HCT116 (cell line): ENCODE data around the gene ATP5F1E. TPM values are rescaled to one million over a fixed set of nuclear protein-coding genes. Genes with fewer than 3 reads are reported as not detected.

Experiments
- ATAC-seq: fragments of 200-7000 bp; cut with Tn5 transposase; 2 replicates; pipeline ENCODE4 v1.9.1; 2020; ENCODE audit warnings: mild to moderate bottlenecking, moderate library complexity
- BruUV-seq: library from RNA; stranded (reverse); fragments of 400-500 nt; replicated peaks from 2 replicates; lab custom pipeline; 2021; lab: Mats Ljungman, UMichigan
- CTCF ChIA-PET: fragments of 300-600 bp; sonication (Branson Sonifier 250); formaldehyde crosslinking; loops from one replicate; lab custom pipeline; 2021; ENCODE audit warnings: antibody characterized with exemption; lab: Charles Lee
- POLR2A ChIA-PET: fragments of 300-600, 350-600 bp; sonication (Branson Sonifier 250); formaldehyde crosslinking; loops from one replicate; lab custom pipeline; 2021; ENCODE audit warnings: antibody characterized with exemption; lab: Charles Lee
- RAD21 ChIA-PET, 2 experiments: fragments of 300-600 bp; sonication (Branson Sonifier 250); formaldehyde crosslinking; loops; one replicate each; lab custom pipeline; 2023; ENCODE audit warnings: low total read pairs in 2 of 2; ENCODE audit not compliant: uncharacterized antibody in 2 of 2, unreplicated experiment in 2 of 2, low non-redundant PET in 1 of 2; lab: Charles Lee
- DNase-seq: peaks from one replicate; pipeline ENCODE4 v3.0.0-alpha.2; 2010; ENCODE audit warnings: low read depth, low spot score
- H2AFZ ChIP-seq: fragments of 200-600 bp; shearing (Covaris generic), sonication (generic); 2 replicates; pipeline ENCODE4 v1.6.1; 2017; ENCODE audit warnings: low read depth, mixed run types, mixed read lengths, antibody characterized with exemption, low read length; ENCODE audit not compliant: poor library complexity, severe bottlenecking
- H3K27ac ChIP-seq: 2 replicates; pipeline ENCODE4 v1.5.1; 2012; ENCODE audit warnings: low read depth, low read length
- H3K27me3 ChIP-seq: fragments of 200-600 bp; sonication (generic); 2 replicates; pipeline ENCODE4 v1.6.1; 2016; ENCODE audit warnings: mixed run types, low read length, mixed read lengths; ENCODE audit not compliant: insufficient read depth
- H3K36me3 ChIP-seq, 2 experiments: fragments of 200-500 bp in 1 of 2; fragments of 200-600 bp in 1 of 2; sonication (Bioruptor generic) in 1 of 2; sonication (generic) in 1 of 2; 2 replicates each; pipeline versions ENCODE4 v1.5.1 to v1.6.1; 2014 to 2016; ENCODE audit warnings: low read length in 2 of 2, inconsistent platforms in 1 of 2, mixed read lengths in 1 of 2, mixed run types in 1 of 2; ENCODE audit not compliant: insufficient read depth in 2 of 2, control insufficient read depth in 1 of 2
- H3K4me1 ChIP-seq, 2 experiments: fragments of 200-600 bp in 1 of 2; sonication (generic) in 1 of 2; 2 replicates each; pipeline versions ENCODE4 v1.5.1 to v1.6.1; 2012 to 2017; ENCODE audit warnings: low read length in 2 of 2, inconsistent platforms in 1 of 2, mild to moderate bottlenecking in 1 of 2, mixed read lengths in 1 of 2, mixed run types in 1 of 2, moderate library complexity in 1 of 2; ENCODE audit not compliant: insufficient read depth in 2 of 2, control insufficient read depth in 1 of 2
- H3K4me2 ChIP-seq: fragments of 200-600 bp; sonication (generic); 2 replicates; pipeline ENCODE4 v1.6.1; 2017; ENCODE audit warnings: mixed run types, low read length, mixed read lengths
- H3K4me3 ChIP-seq, 2 experiments: fragments of 200-600 bp in 1 of 2; sonication (generic) in 1 of 2; replicated peaks in 1 of 2; 2 replicates each; pipeline ENCODE4 v1.5.1; 2011 to 2016; ENCODE audit warnings: low read length in 2 of 2, control low read depth in 1 of 2, low read depth in 1 of 2, mild to moderate bottlenecking in 1 of 2, mixed read lengths in 1 of 2, mixed run types in 1 of 2
- H3K79me2 ChIP-seq: fragments of 200-600 bp; sonication (generic); 2 replicates; pipeline ENCODE4 v1.6.1; 2017; ENCODE audit warnings: mild to moderate bottlenecking, mixed run types, low read length, moderate library complexity, mixed read lengths; ENCODE audit not compliant: insufficient read depth
- H3K9ac ChIP-seq: fragments of 200-600 bp; sonication (generic); 2 replicates; pipeline ENCODE4 v1.6.1; 2016; ENCODE audit warnings: low read length, mixed read lengths
- H3K9me2 ChIP-seq: fragments of 200-600 bp; sonication (generic), shearing (Covaris generic); 2 replicates; pipeline ENCODE4 v1.6.1; 2017; ENCODE audit warnings: mixed run types, mild to moderate bottlenecking, moderate library complexity; ENCODE audit not compliant: insufficient read depth
- H3K9me3 ChIP-seq, 2 experiments: fragments of 200-500 bp in 1 of 2; fragments of 200-600 bp in 1 of 2; sonication (Bioruptor generic) in 1 of 2; sonication (generic) in 1 of 2; 2 replicates each; pipeline ENCODE4 v1.6.1; 2014 to 2017; ENCODE audit warnings: low read length in 2 of 2, mixed read lengths in 2 of 2, inconsistent platforms in 1 of 2, low read depth in 1 of 2, mild to moderate bottlenecking in 1 of 2, mixed run types in 1 of 2, moderate library complexity in 1 of 2; ENCODE audit not compliant: control insufficient read depth in 1 of 2, insufficient read depth in 1 of 2
- H4K20me1 ChIP-seq: fragments of 200-600 bp; sonication (generic), shearing (Covaris generic); 2 replicates; pipeline ENCODE4 v1.6.1; 2017; ENCODE audit warnings: mixed run types, mild to moderate bottlenecking, moderate library complexity; ENCODE audit not compliant: insufficient read depth
- CBX3 ChIP-seq: IDR thresholded peaks from 2 replicates; pipeline ENCODE4 v1.6.1; 2012; ENCODE audit warnings: low read depth
- EGR1 ChIP-seq: IDR thresholded peaks from 2 replicates; pipeline ENCODE4 v1.6.1; 2012; ENCODE audit warnings: low read depth
- ELF1 ChIP-seq: IDR thresholded peaks from 2 replicates; pipeline ENCODE4 v1.6.1; 2012; ENCODE audit warnings: low read depth, borderline replicate concordance
- EZH2 ChIP-seq: fragments of 200-600 bp; sonication (generic); IDR thresholded peaks from 2 replicates; pipeline ENCODE4 v1.6.1; 2017; ENCODE audit warnings: antibody characterized with exemption, mixed run types
- EZH2phosphoT487 ChIP-seq: fragments of 200-600 bp; IDR thresholded peaks from 2 replicates; pipeline ENCODE4 v1.6.1; 2018; ENCODE audit warnings: antibody characterized with exemption, borderline replicate concordance
- FOSL1 ChIP-seq: IDR thresholded peaks from 2 replicates; pipeline ENCODE4 v1.6.1; 2012; ENCODE audit warnings: low read depth
- MAX ChIP-seq: IDR thresholded peaks from 2 replicates; pipeline ENCODE4 v1.6.1; 2012
- POLR2AphosphoS5 ChIP-seq: IDR thresholded peaks from 2 replicates; pipeline ENCODE4 v1.6.1; 2011; ENCODE audit warnings: mild to moderate bottlenecking, low read depth, low read length, moderate library complexity
- RAD21 ChIP-seq: IDR thresholded peaks from 2 replicates; pipeline ENCODE4 v1.6.1; 2012; ENCODE audit warnings: low read depth, mild to moderate bottlenecking
- SIN3A ChIP-seq: IDR thresholded peaks from 2 replicates; pipeline ENCODE4 v1.6.1; 2012; ENCODE audit warnings: low read depth
- SP1 ChIP-seq: IDR thresholded peaks from 2 replicates; pipeline ENCODE4 v1.6.1; 2012; ENCODE audit warnings: low read depth
- SRF ChIP-seq: IDR thresholded peaks from 2 replicates; pipeline ENCODE4 v1.6.1; 2012; ENCODE audit warnings: low read depth
- YY1 ChIP-seq: IDR thresholded peaks from 2 replicates; pipeline ENCODE4 v1.6.1; 2011; ENCODE audit warnings: low read length, low read depth, moderate library complexity, mild to moderate bottlenecking; ENCODE audit not compliant: insufficient replicate concordance; ENCODE audit errors: extremely low read depth
- ZBTB33 ChIP-seq: IDR thresholded peaks from 2 replicates; pipeline ENCODE4 v1.6.1; 2011; ENCODE audit warnings: mild to moderate bottlenecking, low read length, moderate library complexity; ENCODE audit not compliant: insufficient replicate concordance; ENCODE audit errors: extremely low read depth
- ZFX ChIP-seq: fragments of 450-650 bp; IDR thresholded peaks from 2 replicates; pipeline ENCODE4 v1.6.1; 2017
- ZNF274 ChIP-seq: fragments of 200-500 bp; sonication (Bioruptor generic); IDR thresholded peaks from 2 replicates; pipeline ENCODE4 v1.6.1; 2014; ENCODE audit warnings: mild to moderate bottlenecking, low read depth, low read length, inconsistent platforms
- intact Hi-C: fragments of 100-400 bp; cut with micrococcal nuclease; formaldehyde crosslinking; loops from 2 replicates; pipeline ENCODE4 v1.10.0; 2022
- total RNA-seq: library from RNA; stranded (reverse); gene quantifications from one replicate; pipeline ENCODE4 v1.2.1, GENCODE V29; 2021; ENCODE audit not compliant: unreplicated experiment

ATP5F1E gene
- total RNA-seq, 1 experiment from 2014 or later, result 72.8 TPM

- Histone ChIP-seq H4K20me1 (no peaks in the 10 kb centered on the region), H3K27ac (no peak overlapping the region), H3K36me3 (peaks cover 45 to 52% of the 10 kb centered on the region in 2 experiments), H3K4me1 (no peaks in the 10 kb centered on the region), H3K9me2 (no peaks in the 10 kb centered on the region), H2AFZ (no peak overlapping the region), H3K4me2 (no peak overlapping the region)
- DNase-seq, result no peak
- TF ChIP-seq SRF, result no peak
- TF ChIP-seq, all 23 proteins: peak for 0
- Histone ChIP-seq H3K79me2 (peaks cover 5% of the 10 kb centered on the region; the same call in 1 of the 2 replicates), H3K9me3 (no peaks in the 10 kb centered on the region), H3K9ac (no peak overlapping the region), H3K27me3 (no peaks in the 10 kb centered on the region), H3K4me3 (no peak overlapping the region)
- RAD21 ChIA-PET, result no interaction called here
- CTCF ChIA-PET, result no interaction called here
- BruUV-seq, result no TSS peak
- POLR2A ChIA-PET, result interaction anchor here (0.6 kb wide), 1 partner anchor 67 kb away, joined by 3 read pairs; no protein-coding TSS in a partner anchor
- ATAC-seq, result peak; percentile 26; the same call in 1 of the 2 replicates
- intact Hi-C loops, result no loop called here
Measured at GRCh38 chr20:58997141-58997770, 34.9 kb downstream of the ATP5F1E start.

- Histone ChIP-seq H3K36me3 (peaks cover 54 to 62% of the 10 kb centered on the region in 2 experiments), H4K20me1 (no peaks in the 10 kb centered on the region), H3K4me1 (no peaks in the 10 kb centered on the region), H3K79me2 (peaks cover 5% of the 10 kb centered on the region; the same call in 1 of the 2 replicates), H3K4me2 (no peak overlapping the region), H3K9me2 (no peaks in the 10 kb centered on the region), H3K27ac (no peak overlapping the region), H2AFZ (no peak overlapping the region), H3K9ac (no peak overlapping the region), H3K4me3 (no peak overlapping the region), H3K9me3 (no peaks in the 10 kb centered on the region), H3K27me3 (no peaks in the 10 kb centered on the region)
- intact Hi-C loops, result no loop called here
- no peak for ATAC-seq
- TF ChIP-seq ZFX, result no peak
- TF ChIP-seq MAX, result no peak
- no peak for TF ChIP-seq SIN3A
- TF ChIP-seq CBX3, result no peak
- TF ChIP-seq RAD21, result no peak
- TF ChIP-seq ELF1, result no peak
- TF ChIP-seq YY1, result no peak
- TF ChIP-seq SP1, result no peak
- TF ChIP-seq SRF, result no peak
- no peak for TF ChIP-seq EGR1
- no peak for TF ChIP-seq EZH2phosphoT487
- TF ChIP-seq EZH2, result no peak
- no peak for TF ChIP-seq ZNF274
- no peak for TF ChIP-seq FOSL1
- TF ChIP-seq POLR2AphosphoS5, result no peak
- no peak for TF ChIP-seq ZBTB33
- ChIA-PET CTCF (no interaction called here), POLR2A (no interaction called here), RAD21 (no interaction called here)
- no peak for DNase-seq
- BruUV-seq, result no TSS peak
Measured at GRCh38 chr20:58996226-58996611, 35.9 kb downstream of the ATP5F1E start.
